Gastroesophageal sphincter (tissue), 4 donors: ENCODE results near the gene ALOX15B. TPM values are rescaled to one million over a fixed set of nuclear protein-coding genes. Genes with fewer than 3 reads are reported as not detected.
"Not testable (repeated sequence)": the region's sequence is repeated elsewhere in the genome, so short reads cannot be mapped to it uniquely, and the experiment has no call there.

ENCODE experiments used
- ATAC-seq: fragments of 150-250 bp; one replicate; pipeline ENCODE4 v1.9.1; 2016; ENCODE audit warnings: mild to moderate bottlenecking, moderate library complexity
- H3K27ac ChIP-seq, 4 donors: fragments of 200-600 bp; sonication (generic) in 3 of 4; 1 replicate in 3 of 4; 2 replicates in 1 of 4; pipeline ENCODE4 v1.5.1; 2016 to 2019
- H3K27me3 ChIP-seq: fragments of 200-600 bp; sonication (generic); one replicate; pipeline ENCODE4 v1.5.1; 2019
- H3K36me3 ChIP-seq, 2 donors: fragments of 200-600 bp; sonication (generic); one replicate each; pipeline ENCODE4 v1.5.1; 2019; ENCODE audit warnings: control low read depth in 1 of 2
- H3K4me1 ChIP-seq, 3 donors: fragments of 200-600 bp; sonication (generic); 1 replicate in 2 of 3; 2 replicates in 1 of 3; pipeline ENCODE4 v1.5.1; 2016 to 2019; ENCODE audit warnings: control low read depth in 2 of 3
- H3K4me3 ChIP-seq, 2 donors: fragments of 200-600 bp; sonication (generic); one replicate each; pipeline ENCODE4 v1.5.1; 2019; ENCODE audit warnings: mild to moderate bottlenecking in 1 of 2, moderate library complexity in 1 of 2
- H3K9me3 ChIP-seq, 3 donors: fragments of 200-600 bp; sonication (generic); one replicate each; pipeline ENCODE4 v1.5.1; 2017 to 2019; ENCODE audit warnings: control low read depth in 2 of 3
- CTCF ChIP-seq, 4 experiments: fragments of 200-600 bp in 2 of 4; fragments of 450-650 bp in 2 of 4; sonication (generic) in 1 of 4; IDR thresholded peaks; one replicate each; pipeline ENCODE4 v1.5.1; 2017 to 2019; ENCODE audit warnings: antibody characterized with exemption in 4 of 4, mild to moderate bottlenecking in 2 of 4, moderate library complexity in 2 of 4
- EP300 ChIP-seq: sonication (generic); formaldehyde crosslinking; IDR thresholded peaks from one replicate; pipeline ENCODE4 v1.6.1; 2017; ENCODE audit warnings: antibody characterized with exemption, mild to moderate bottlenecking
- POLR2A ChIP-seq, 2 donors: fragments of 450-650 bp; IDR thresholded peaks; one replicate each; pipeline ENCODE4 v1.6.1; 2017; ENCODE audit warnings: antibody characterized with exemption in 2 of 2, mild to moderate bottlenecking in 2 of 2, moderate library complexity in 1 of 2
- POLR2AphosphoS5 ChIP-seq: sonication (generic); formaldehyde crosslinking; IDR thresholded peaks from one replicate; pipeline ENCODE4 v1.6.1; 2017; ENCODE audit warnings: antibody characterized with exemption
- WGBS, 2 donors: methylation state at CpG; one replicate each; pipeline ENCODE4 v1.1.5; 2018; ENCODE audit warnings: low coverage in 1 of 2; 5-methylcytosine and 5-hydroxymethylcytosine counted together
- total RNA-seq, 4 donors: library from RNA; depleted of rRNA; stranded (reverse); fragments of >200 nt; gene quantifications; one replicate each; pipeline ENCODE4 v1.1.0, GENCODE V29; 2016

The ALOX15B gene
- total RNA-seq, 4 donors from 2014 or later, result 0.69 to 5.6 (median 2.8) TPM

- peaks cover 0 to 6% (median 0%) of the 10 kb centered on the region in 3 donors for H3K4me1 ChIP-seq
- H3K9me3 ChIP-seq, result no peaks in the 10 kb centered on the region
- no peak for ATAC-seq
- 57 to 77% methylated on average over 12 to 17 of the region's 17 CpGs for WGBS, 2 donors
- TF ChIP-seq POLR2A (IDR thresholded peaks at IDR 0.05) (no peak), EP300 (no peak), CTCF (IDR thresholded peaks at IDR 0.05) (no peak), POLR2AphosphoS5 (no peak)
- H3K27me3 ChIP-seq, result peaks cover 65% of the 10 kb centered on the region
- H3K4me3 ChIP-seq, result no peak overlapping the region
- no peak overlapping the region for H3K27ac ChIP-seq
- no peaks in the 10 kb centered on the region for H3K36me3 ChIP-seq
Measured at GRCh38 chr17:8056976-8057625, 18.2 kb downstream of the ALOX15B start.

GRCh38 chr17:8057691-8058114, 18.8 kb downstream of the ALOX15B start:
- no peak overlapping the region for H3K4me3 ChIP-seq
- H3K36me3 ChIP-seq, result no peaks in the 10 kb centered on the region
- WGBS, 2 donors, result 0 to 17% methylated on average over 3 to 9 of the region's 14 CpGs
- TF ChIP-seq POLR2A (IDR thresholded peaks at IDR 0.05) (no peak), CTCF (IDR thresholded peaks at IDR 0.05) (peak; percentile 67 to 86 (median 78))
- H3K9me3 ChIP-seq, result no peaks in the 10 kb centered on the region
- no peak overlapping the region for H3K27ac ChIP-seq
- H3K4me1 ChIP-seq, result peaks cover 0 to 12% (median 0%) of the 10 kb centered on the region in 3 donors
- peak; percentile 83 for ATAC-seq
- peaks cover 71% of the 10 kb centered on the region for H3K27me3 ChIP-seq

GRCh38 chr17:8059131-8059530, 20.3 kb downstream of the ALOX15B start:
- WGBS, 2 donors, result 12 to 16% methylated on average over 6 of the region's 7 CpGs
- Histone ChIP-seq H3K36me3 (no peaks in the 10 kb centered on the region), H3K4me3 (no peak overlapping the region), H3K4me1 (peaks cover 0 to 15% (median 0%) of the 10 kb centered on the region in 3 donors), H3K27ac (no peak overlapping the region), H3K9me3 (no peaks in the 10 kb centered on the region), H3K27me3 (peaks cover 85% of the 10 kb centered on the region)
- ATAC-seq, result no peak
- TF ChIP-seq CTCF (IDR thresholded peaks at IDR 0.05), result no peak
- TF ChIP-seq EP300, result no peak
- TF ChIP-seq POLR2A (IDR thresholded peaks at IDR 0.05), result no peak
- no peak for TF ChIP-seq POLR2AphosphoS5

GRCh38 chr17:8060274-8060673, 21.4 kb downstream of the ALOX15B start:
- ATAC-seq, result peak; percentile 38
- TF ChIP-seq EP300 (no peak), CTCF (IDR thresholded peaks at IDR 0.05) (peak; percentile 63 to 78 (median 77))
- no peak overlapping the region for H3K27ac ChIP-seq
- H3K9me3 ChIP-seq, result no peaks in the 10 kb centered on the region
- H3K27me3 ChIP-seq, result peaks cover 95% of the 10 kb centered on the region
- H3K4me3 ChIP-seq, result no peak overlapping the region
- WGBS, 2 donors, result 6 to 8% methylated on average over 10 of the region's 10 CpGs
- H3K4me1 ChIP-seq, result peaks cover 0 to 15% (median 0%) of the 10 kb centered on the region in 3 donors
- no peaks in the 10 kb centered on the region for H3K36me3 ChIP-seq

GRCh38 chr17:8061851-8062250, 23.0 kb downstream of the ALOX15B start:
- H3K36me3 ChIP-seq, H3K4me3 ChIP-seq, H3K27ac ChIP-seq, ATAC-seq, H3K9me3 ChIP-seq: not testable (repeated sequence)
- 36 to 49% methylated on average over 6 to 8 of the region's 8 CpGs for WGBS, 2 donors
- Histone ChIP-seq H3K27me3 (peaks cover 85% of the 10 kb centered on the region), H3K4me1 (peaks cover 0 to 15% (median 0%) of the 10 kb centered on the region in 3 donors)
